Ishikawa (cell line): ENCODE results near the gene LOXL4.

Source experiments
- CEBPB ChIP-seq: IDR thresholded peaks from 2 replicates; pipeline ENCODE4 v1.6.1; 2012
- CREB1 ChIP-seq: IDR thresholded peaks from 2 replicates; pipeline ENCODE4 v1.6.1; 2012; ENCODE audit warnings: low read depth
- EGR1 ChIP-seq: IDR thresholded peaks from 2 replicates; pipeline ENCODE4 v1.6.1; 2012
- EP300 ChIP-seq: IDR thresholded peaks from 2 replicates; pipeline ENCODE4 v1.6.1; 2012; ENCODE audit warnings: borderline replicate concordance
- FOXM1 ChIP-seq: IDR thresholded peaks from 2 replicates; pipeline ENCODE4 v1.6.1; 2012; ENCODE audit warnings: low read depth, borderline replicate concordance
- NFIC ChIP-seq: IDR thresholded peaks from 2 replicates; pipeline ENCODE4 v1.6.1; 2012
- RAD21 ChIP-seq: IDR thresholded peaks from 2 replicates; pipeline ENCODE4 v1.6.1; 2012; ENCODE audit warnings: low read depth
- TAF1 ChIP-seq: IDR thresholded peaks from 2 replicates; pipeline ENCODE4 v1.6.1; 2012; ENCODE audit warnings: low read depth, mild to moderate bottlenecking
- TCF12 ChIP-seq: IDR thresholded peaks from 2 replicates; pipeline ENCODE4 v1.6.1; 2012; ENCODE audit warnings: low read depth
- TEAD4 ChIP-seq: IDR thresholded peaks from 2 replicates; pipeline ENCODE4 v1.6.1; 2012
- YY1 ChIP-seq: IDR thresholded peaks from 2 replicates; pipeline ENCODE4 v1.6.1; 2012; ENCODE audit warnings: low read depth
- ZBTB7A ChIP-seq: IDR thresholded peaks from 2 replicates; pipeline ENCODE4 v1.6.1; 2012; ENCODE audit warnings: low read depth
- TF ChIP-seq, protein P1 (sequence below): IDR thresholded peaks from 2 replicates; pipeline ENCODE4 v1.6.1; 2012
- TF ChIP-seq, protein P2 (sequence below): IDR thresholded peaks from 2 replicates; pipeline ENCODE4 v1.6.1; 2012
- TF ChIP-seq, protein P3 (sequence below): IDR thresholded peaks from 2 replicates; pipeline ENCODE4 v1.6.1; 2012; ENCODE audit warnings: low read depth, mild to moderate bottlenecking

The LOXL4 gene

DNA sequence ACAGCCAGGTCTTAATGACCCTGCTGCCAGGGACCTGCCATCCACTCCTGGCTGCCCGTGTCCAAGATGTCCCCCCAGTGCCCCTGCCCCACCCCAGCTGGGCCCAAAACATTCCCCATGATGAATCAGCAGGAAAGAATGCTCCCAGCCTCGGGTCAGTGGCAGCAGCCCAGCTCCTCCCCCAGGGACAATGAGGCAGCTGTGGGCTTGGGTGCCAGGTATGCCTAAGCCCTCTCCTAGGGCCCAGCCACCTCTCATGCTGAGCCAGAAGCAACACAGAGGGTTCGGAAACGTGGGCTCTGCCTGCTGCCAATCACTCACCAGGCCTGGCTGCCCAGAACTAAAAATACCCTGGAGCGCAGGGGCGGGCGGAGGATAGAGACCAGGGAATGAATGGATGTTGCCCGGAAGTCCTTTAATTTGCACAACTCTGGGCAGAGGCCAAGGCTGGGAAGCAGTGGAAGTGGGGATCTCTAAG, 1.5 kb upstream of the LOXL4 start:
- TF ChIP-seq ZBTB7A (peak; percentile 72; the same call in 1 of the 2 replicates), TAF1 (no peak), RAD21 (peak; percentile 33; the same call in 1 of the 2 replicates), NFIC (peak; percentile 99), CEBPB (peak; percentile 58), FOXM1 (peak; percentile 94), CREB1 (no peak), EP300 (peak; percentile 99), YY1 (peak; percentile 76), EGR1 (peak; percentile 86), TEAD4 (peak; percentile 98), TCF12 (peak; percentile 99)
- TF ChIP-seq, protein P1, sequence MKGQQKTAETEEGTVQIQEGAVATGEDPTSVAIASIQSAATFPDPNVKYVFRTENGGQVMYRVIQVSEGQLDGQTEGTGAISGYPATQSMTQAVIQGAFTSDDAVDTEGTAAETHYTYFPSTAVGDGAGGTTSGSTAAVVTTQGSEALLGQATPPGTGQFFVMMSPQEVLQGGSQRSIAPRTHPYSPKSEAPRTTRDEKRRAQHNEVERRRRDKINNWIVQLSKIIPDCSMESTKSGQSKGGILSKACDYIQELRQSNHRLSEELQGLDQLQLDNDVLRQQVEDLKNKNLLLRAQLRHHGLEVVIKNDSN: no peak; the same call in 1 of the 2 replicates
- TF ChIP-seq, protein P2, sequence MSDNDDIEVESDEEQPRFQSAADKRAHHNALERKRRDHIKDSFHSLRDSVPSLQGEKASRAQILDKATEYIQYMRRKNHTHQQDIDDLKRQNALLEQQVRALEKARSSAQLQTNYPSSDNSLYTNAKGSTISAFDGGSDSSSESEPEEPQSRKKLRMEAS: peak; percentile 79
- TF ChIP-seq, protein P3, sequence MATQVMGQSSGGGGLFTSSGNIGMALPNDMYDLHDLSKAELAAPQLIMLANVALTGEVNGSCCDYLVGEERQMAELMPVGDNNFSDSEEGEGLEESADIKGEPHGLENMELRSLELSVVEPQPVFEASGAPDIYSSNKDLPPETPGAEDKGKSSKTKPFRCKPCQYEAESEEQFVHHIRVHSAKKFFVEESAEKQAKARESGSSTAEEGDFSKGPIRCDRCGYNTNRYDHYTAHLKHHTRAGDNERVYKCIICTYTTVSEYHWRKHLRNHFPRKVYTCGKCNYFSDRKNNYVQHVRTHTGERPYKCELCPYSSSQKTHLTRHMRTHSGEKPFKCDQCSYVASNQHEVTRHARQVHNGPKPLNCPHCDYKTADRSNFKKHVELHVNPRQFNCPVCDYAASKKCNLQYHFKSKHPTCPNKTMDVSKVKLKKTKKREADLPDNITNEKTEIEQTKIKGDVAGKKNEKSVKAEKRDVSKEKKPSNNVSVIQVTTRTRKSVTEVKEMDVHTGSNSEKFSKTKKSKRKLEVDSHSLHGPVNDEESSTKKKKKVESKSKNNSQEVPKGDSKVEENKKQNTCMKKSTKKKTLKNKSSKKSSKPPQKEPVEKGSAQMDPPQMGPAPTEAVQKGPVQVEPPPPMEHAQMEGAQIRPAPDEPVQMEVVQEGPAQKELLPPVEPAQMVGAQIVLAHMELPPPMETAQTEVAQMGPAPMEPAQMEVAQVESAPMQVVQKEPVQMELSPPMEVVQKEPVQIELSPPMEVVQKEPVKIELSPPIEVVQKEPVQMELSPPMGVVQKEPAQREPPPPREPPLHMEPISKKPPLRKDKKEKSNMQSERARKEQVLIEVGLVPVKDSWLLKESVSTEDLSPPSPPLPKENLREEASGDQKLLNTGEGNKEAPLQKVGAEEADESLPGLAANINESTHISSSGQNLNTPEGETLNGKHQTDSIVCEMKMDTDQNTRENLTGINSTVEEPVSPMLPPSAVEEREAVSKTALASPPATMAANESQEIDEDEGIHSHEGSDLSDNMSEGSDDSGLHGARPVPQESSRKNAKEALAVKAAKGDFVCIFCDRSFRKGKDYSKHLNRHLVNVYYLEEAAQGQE: no peak

DNA sequence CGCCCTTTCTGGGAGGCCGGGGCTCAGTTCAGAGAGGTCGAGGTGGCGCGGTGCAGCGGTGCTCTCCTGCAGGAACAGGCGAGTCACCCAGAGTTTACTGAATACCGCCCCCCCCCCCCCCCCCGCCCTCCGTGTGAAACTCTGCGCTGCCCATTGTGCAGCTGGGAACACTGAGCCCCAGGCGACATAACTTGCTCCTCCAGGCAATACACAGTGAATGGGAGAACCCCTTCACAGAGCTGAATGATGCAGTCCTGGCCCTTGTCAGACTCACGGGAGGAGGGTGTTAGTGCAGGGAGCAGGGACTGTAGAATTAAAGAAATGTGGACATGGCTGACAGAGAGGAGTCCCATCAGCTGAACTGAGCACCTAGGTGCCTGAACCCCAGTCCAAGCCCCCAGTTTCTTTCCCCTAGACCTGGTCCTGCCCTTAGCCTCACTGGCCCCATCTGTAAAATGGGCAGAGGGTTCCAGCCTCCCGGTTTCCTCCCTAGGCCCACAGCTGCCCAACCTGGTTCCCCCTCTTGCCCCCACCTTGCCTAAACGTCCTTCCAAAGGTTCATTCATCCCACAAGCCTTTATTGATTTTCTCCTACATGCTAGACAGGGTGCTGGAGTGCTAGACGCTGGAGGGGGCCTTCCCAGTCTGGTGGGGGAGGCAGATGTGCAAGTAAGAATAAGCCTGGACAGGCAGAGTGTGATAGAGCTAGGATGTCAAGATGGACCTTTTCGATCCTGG, 869 bp upstream of the LOXL4 start:
- TF ChIP-seq EP300 (no peak), NFIC (no peak), EGR1 (no peak), TCF12 (no peak), ZBTB7A (no peak), CREB1 (no peak), RAD21 (peak; percentile 14; the same call in 1 of the 2 replicates), YY1 (0 out of 2 replicates have a peak, but pooled peaks have one; percentile 7), FOXM1 (no peak), TAF1 (0 out of 2 replicates have a peak, but pooled peaks have one; percentile 18), TEAD4 (peak; percentile 13; the same call in 1 of the 2 replicates), CEBPB (no peak)
- TF ChIP-seq, protein P2: peak; percentile 55
- TF ChIP-seq, protein P1: 0 out of 2 replicates have a peak, but pooled peaks have one; percentile 5
- TF ChIP-seq, protein P3: no peak

DNA sequence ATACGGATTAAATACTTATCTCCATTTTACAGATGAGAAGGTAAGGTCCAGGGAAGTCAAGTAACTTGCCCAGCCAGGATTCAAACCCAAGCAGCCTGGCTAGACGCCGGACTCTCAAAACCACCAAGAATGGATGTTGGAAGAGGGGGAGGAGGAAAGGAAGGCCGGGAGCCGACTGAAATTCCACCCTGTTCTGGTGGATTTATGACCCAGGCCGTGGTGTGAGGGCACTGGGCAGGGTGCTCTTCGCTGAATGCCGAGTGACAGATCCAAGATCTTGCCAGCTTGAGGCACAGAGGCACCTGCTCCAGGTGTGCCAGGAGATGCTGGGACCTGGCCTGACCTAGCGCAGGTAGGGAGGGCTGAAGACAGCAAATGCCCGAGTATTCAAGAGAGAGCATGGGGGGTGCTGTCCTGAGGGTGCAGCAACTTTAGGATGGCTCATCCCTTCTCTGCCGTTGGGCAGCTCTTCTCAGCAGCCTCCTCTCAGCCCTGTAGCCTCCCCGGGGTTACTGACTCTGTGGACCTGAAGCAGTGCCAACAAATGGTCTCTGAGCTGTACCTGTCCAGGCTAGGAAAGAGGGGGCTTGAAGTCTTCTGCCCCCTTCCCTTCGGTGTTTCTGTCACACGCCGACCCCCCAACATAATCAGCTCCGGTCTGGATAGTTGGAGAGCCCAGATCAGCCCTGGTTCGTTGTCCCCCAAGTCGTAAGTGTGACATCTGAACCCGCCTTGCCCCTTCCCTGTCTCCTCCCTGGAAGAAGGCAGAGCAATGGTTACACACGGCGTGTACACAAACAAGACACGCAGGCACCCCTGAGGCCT, 713 bp downstream of the LOXL4 start:
- TF ChIP-seq, protein P3: no peak
- TF ChIP-seq TAF1: no peak
- no peak for TF ChIP-seq CEBPB
- no peak for TF ChIP-seq FOXM1
- TF ChIP-seq TEAD4: peak; percentile 39; the same call in 1 of the 2 replicates
- no peak for TF ChIP-seq EGR1
- no peak for TF ChIP-seq ZBTB7A
- peak; percentile 35; the same call in 1 of the 2 replicates for TF ChIP-seq TCF12
- TF ChIP-seq, protein P2: 0 out of 2 replicates have a peak, but pooled peaks have one; percentile 34
- TF ChIP-seq RAD21: no peak
- TF ChIP-seq CREB1: no peak
- TF ChIP-seq EP300: 0 out of 2 replicates have a peak, but pooled peaks have one; percentile 17
- TF ChIP-seq NFIC: peak; percentile 48; the same call in 1 of the 2 replicates
